Measurements from ENCODE around the gene ZEB2. TPM values are rescaled to one million over a fixed set of nuclear protein-coding genes. Genes with fewer than 3 reads are reported as not detected.

ZEB2 gene
- total and polyA plus RNA-seq, 4 donors: 7.6 to 39.6 (median 22.2) TPM

DNA sequence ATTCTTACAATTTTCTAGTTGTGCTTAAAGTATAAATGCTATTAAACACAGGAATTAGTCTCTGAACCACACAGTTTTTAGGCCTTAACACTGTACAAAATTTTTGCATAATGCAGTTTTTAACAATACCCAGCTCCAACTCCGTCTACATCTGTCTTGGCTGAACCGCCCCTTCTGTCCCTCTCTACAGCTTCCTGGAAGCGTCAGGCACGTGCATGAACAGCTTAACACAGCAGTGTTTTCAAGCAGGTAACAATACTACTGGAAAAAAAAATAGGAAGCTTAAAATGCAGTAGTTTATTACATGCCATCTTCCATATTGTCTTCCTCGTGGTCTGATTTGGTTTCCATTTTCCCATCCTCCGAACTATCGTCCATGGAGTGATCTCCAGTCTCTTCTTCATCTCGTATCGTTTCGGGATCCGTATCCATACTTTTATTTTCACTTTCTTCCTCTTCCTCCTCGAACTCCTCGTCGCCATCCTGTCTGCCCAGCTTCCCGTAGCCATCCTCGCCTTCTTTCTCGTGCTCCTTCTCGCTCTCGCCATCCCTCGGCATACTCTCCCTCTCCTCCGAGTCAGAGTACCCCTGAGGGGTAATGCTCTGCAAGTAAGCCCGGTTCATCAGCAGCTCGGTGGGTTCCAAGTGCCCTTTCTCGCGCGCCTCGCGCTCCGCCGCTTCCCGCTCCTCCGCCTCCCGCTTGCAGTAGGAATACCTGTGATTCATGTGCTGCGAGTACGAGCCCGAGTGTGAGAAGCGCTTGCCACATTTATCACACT lies 130.6 kb downstream of the ZEB2 start:
- TF ChIP-seq TAF1 (conservative IDR thresholded peaks at IDR 0.05) (no peak), JUND (IDR thresholded peaks at IDR 0.05) (no peak), YY1 (IDR thresholded peaks at IDR 0.05) (no peak), SP1 (IDR thresholded peaks at IDR 0.05) (no peak), GABPA (IDR thresholded peaks at IDR 0.05 in 1 of 2, conservative IDR thresholded peaks at IDR 0.05 in 1 of 2) (no peak), RXRA (IDR thresholded peaks at IDR 0.05) (no peak), FOXA2 (IDR thresholded peaks at IDR 0.05) (no peak), HNF4A (conservative IDR thresholded peaks at IDR 0.05) (no peak), NR2F2 (IDR thresholded peaks at IDR 0.05) (no peak), EGR1 (IDR thresholded peaks at IDR 0.05; ENCODE audit: low read depth in 2 of 2) (no peak), HNF4G (IDR thresholded peaks at IDR 0.05) (no peak), FOXA1 (IDR thresholded peaks at IDR 0.05) (no peak), RAD21 (IDR thresholded peaks at IDR 0.05) (no peak)
- TF ChIP-seq, protein P1, sequence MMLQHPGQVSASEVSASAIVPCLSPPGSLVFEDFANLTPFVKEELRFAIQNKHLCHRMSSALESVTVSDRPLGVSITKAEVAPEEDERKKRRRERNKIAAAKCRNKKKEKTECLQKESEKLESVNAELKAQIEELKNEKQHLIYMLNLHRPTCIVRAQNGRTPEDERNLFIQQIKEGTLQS (IDR thresholded peaks at IDR 0.05): no peak
- TF ChIP-seq, protein P2, sequence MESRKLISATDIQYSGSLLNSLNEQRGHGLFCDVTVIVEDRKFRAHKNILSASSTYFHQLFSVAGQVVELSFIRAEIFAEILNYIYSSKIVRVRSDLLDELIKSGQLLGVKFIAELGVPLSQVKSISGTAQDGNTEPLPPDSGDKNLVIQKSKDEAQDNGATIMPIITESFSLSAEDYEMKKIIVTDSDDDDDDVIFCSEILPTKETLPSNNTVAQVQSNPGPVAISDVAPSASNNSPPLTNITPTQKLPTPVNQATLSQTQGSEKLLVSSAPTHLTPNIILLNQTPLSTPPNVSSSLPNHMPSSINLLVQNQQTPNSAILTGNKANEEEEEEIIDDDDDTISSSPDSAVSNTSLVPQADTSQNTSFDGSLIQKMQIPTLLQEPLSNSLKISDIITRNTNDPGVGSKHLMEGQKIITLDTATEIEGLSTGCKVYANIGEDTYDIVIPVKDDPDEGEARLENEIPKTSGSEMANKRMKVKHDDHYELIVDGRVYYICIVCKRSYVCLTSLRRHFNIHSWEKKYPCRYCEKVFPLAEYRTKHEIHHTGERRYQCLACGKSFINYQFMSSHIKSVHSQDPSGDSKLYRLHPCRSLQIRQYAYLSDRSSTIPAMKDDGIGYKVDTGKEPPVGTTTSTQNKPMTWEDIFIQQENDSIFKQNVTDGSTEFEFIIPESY (IDR thresholded peaks at IDR 0.05): no peak
- TF ChIP-seq, protein P3, sequence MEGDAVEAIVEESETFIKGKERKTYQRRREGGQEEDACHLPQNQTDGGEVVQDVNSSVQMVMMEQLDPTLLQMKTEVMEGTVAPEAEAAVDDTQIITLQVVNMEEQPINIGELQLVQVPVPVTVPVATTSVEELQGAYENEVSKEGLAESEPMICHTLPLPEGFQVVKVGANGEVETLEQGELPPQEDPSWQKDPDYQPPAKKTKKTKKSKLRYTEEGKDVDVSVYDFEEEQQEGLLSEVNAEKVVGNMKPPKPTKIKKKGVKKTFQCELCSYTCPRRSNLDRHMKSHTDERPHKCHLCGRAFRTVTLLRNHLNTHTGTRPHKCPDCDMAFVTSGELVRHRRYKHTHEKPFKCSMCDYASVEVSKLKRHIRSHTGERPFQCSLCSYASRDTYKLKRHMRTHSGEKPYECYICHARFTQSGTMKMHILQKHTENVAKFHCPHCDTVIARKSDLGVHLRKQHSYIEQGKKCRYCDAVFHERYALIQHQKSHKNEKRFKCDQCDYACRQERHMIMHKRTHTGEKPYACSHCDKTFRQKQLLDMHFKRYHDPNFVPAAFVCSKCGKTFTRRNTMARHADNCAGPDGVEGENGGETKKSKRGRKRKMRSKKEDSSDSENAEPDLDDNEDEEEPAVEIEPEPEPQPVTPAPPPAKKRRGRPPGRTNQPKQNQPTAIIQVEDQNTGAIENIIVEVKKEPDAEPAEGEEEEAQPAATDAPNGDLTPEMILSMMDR (IDR thresholded peaks at IDR 0.05; ENCODE audit: low read depth, low read length, missing input control): no peak
- TF ChIP-seq, protein P4, sequence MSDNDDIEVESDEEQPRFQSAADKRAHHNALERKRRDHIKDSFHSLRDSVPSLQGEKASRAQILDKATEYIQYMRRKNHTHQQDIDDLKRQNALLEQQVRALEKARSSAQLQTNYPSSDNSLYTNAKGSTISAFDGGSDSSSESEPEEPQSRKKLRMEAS (IDR thresholded peaks at IDR 0.05): no peak
- TF ChIP-seq, protein P5, sequence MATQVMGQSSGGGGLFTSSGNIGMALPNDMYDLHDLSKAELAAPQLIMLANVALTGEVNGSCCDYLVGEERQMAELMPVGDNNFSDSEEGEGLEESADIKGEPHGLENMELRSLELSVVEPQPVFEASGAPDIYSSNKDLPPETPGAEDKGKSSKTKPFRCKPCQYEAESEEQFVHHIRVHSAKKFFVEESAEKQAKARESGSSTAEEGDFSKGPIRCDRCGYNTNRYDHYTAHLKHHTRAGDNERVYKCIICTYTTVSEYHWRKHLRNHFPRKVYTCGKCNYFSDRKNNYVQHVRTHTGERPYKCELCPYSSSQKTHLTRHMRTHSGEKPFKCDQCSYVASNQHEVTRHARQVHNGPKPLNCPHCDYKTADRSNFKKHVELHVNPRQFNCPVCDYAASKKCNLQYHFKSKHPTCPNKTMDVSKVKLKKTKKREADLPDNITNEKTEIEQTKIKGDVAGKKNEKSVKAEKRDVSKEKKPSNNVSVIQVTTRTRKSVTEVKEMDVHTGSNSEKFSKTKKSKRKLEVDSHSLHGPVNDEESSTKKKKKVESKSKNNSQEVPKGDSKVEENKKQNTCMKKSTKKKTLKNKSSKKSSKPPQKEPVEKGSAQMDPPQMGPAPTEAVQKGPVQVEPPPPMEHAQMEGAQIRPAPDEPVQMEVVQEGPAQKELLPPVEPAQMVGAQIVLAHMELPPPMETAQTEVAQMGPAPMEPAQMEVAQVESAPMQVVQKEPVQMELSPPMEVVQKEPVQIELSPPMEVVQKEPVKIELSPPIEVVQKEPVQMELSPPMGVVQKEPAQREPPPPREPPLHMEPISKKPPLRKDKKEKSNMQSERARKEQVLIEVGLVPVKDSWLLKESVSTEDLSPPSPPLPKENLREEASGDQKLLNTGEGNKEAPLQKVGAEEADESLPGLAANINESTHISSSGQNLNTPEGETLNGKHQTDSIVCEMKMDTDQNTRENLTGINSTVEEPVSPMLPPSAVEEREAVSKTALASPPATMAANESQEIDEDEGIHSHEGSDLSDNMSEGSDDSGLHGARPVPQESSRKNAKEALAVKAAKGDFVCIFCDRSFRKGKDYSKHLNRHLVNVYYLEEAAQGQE (IDR thresholded peaks at IDR 0.05): no peak
- Histone ChIP-seq H3K27ac (ENCODE audit: low read depth in 1 of 2, low read length in 2 of 2) (no peak overlapping the region), H3K4me3 (ENCODE audit: low read depth in 1 of 3, low read length in 3 of 3) (peak overlapping the region; percentile 47 to 68 (median 50)), H3K9ac (ENCODE audit: low read depth in 1 of 2, low read length in 2 of 2) (no peak overlapping the region), H3K36me3 (ENCODE audit: control insufficient read depth in 4 of 4, insufficient read depth in 3 of 4, low read depth in 1 of 4, low read length in 3 of 4) (peaks cover 0 to 4% (median 0%) of the 10 kb centered on the region in 4 donors), H3K27me3 (ENCODE audit: control insufficient read depth in 4 of 4, insufficient read depth in 4 of 4, low read length in 3 of 4) (no peaks in the 10 kb centered on the region), H3K9me3 (ENCODE audit: control insufficient read depth in 4 of 4, low read length in 3 of 4) (no peaks in the 10 kb centered on the region), H3K4me1 (ENCODE audit: control insufficient read depth in 4 of 4, insufficient read depth in 4 of 4, low read length in 3 of 4) (peaks cover 0 to 8% (median 4%) of the 10 kb centered on the region in 4 donors)
- WGBS: 42% methylated on average over 37 of the region's 37 CpGs
- DNase-seq (ENCODE audit: low spot score): no peak
